Measurements from ENCODE around the gene RPS3.

The RPS3 gene

GRCh38 chr11:75427181-75427580 lies 27.9 kb downstream of the RPS3 start:
- DNase-seq (ENCODE audit: low read depth, low spot score): no peak
- H3K27me3 ChIP-seq (ENCODE audit: insufficient read depth, insufficient read length): peaks cover 40% of the 10 kb centered on the region
- no peak overlapping the region for H3K4me3 ChIP-seq (ENCODE audit: insufficient read length, low read depth)
- H3K9me3 ChIP-seq (ENCODE audit: insufficient read depth, low read length): peaks cover 17% of the 10 kb centered on the region
- peaks cover 8% of the 10 kb centered on the region for H3K4me1 ChIP-seq (ENCODE audit: insufficient read depth, insufficient read length)
- no peak for TF ChIP-seq ZNF274 (IDR thresholded peaks at IDR 0.05; ENCODE audit: low read depth, low read length)
- TF ChIP-seq SUZ12 (IDR thresholded peaks at IDR 0.05; ENCODE audit: extremely low read depth, insufficient read depth, insufficient read length): no peak
- no peak for TF ChIP-seq YY1 (IDR thresholded peaks at IDR 0.05; ENCODE audit: insufficient read depth, insufficient read length)
- peaks cover 14% of the 10 kb centered on the region for H3K36me3 ChIP-seq (ENCODE audit: insufficient read depth, insufficient read length, low read length)
- H3K9ac ChIP-seq (ENCODE audit: insufficient read length, low read depth): no peak overlapping the region

- no peak overlapping the region for H3K4me3 ChIP-seq (ENCODE audit: insufficient read length, low read depth)
- TF ChIP-seq YY1 (IDR thresholded peaks at IDR 0.05; ENCODE audit: insufficient read depth, insufficient read length) (no peak), SUZ12 (IDR thresholded peaks at IDR 0.05; ENCODE audit: extremely low read depth, insufficient read depth, insufficient read length) (no peak), ZNF274 (IDR thresholded peaks at IDR 0.05; ENCODE audit: low read depth, low read length) (no peak)
- peaks cover 17% of the 10 kb centered on the region for H3K9me3 ChIP-seq (ENCODE audit: insufficient read depth, low read length)
- peaks cover 4% of the 10 kb centered on the region for H3K36me3 ChIP-seq (ENCODE audit: insufficient read depth, insufficient read length, low read length)
- no peak for DNase-seq (ENCODE audit: low read depth, low spot score)
- peaks cover 14% of the 10 kb centered on the region for H3K4me1 ChIP-seq (ENCODE audit: insufficient read depth, insufficient read length)
- no peak overlapping the region for H3K9ac ChIP-seq (ENCODE audit: insufficient read length, low read depth)
- peaks cover 47% of the 10 kb centered on the region for H3K27me3 ChIP-seq (ENCODE audit: insufficient read depth, insufficient read length)
These were observed 29.0 kb downstream of the RPS3 start for GRCh38 chr11:75428281-75428724.

GRCh38 chr11:75428989-75429640 lies 29.8 kb downstream of the RPS3 start:
- Histone ChIP-seq H3K4me1 (ENCODE audit: insufficient read depth, insufficient read length) (peaks cover 16% of the 10 kb centered on the region), H3K36me3 (ENCODE audit: insufficient read depth, insufficient read length, low read length) (peaks cover 4% of the 10 kb centered on the region), H3K27me3 (ENCODE audit: insufficient read depth, insufficient read length) (peaks cover 47% of the 10 kb centered on the region), H3K9ac (ENCODE audit: insufficient read length, low read depth) (no peak overlapping the region), H3K4me3 (ENCODE audit: insufficient read length, low read depth) (no peak overlapping the region), H3K9me3 (ENCODE audit: insufficient read depth, low read length) (peaks cover 17% of the 10 kb centered on the region)
- no peak for DNase-seq (ENCODE audit: low read depth, low spot score)
- no peak for TF ChIP-seq ZNF274 (IDR thresholded peaks at IDR 0.05; ENCODE audit: low read depth, low read length)
- no peak for TF ChIP-seq YY1 (IDR thresholded peaks at IDR 0.05; ENCODE audit: insufficient read depth, insufficient read length)
- no peak for TF ChIP-seq SUZ12 (IDR thresholded peaks at IDR 0.05; ENCODE audit: extremely low read depth, insufficient read depth, insufficient read length)

- peaks cover 47% of the 10 kb centered on the region for H3K27me3 ChIP-seq (ENCODE audit: insufficient read depth, insufficient read length)
- H3K4me1 ChIP-seq (ENCODE audit: insufficient read depth, insufficient read length): peaks cover 16% of the 10 kb centered on the region
- no peak for DNase-seq (ENCODE audit: low read depth, low spot score)
- no peak overlapping the region for H3K4me3 ChIP-seq (ENCODE audit: insufficient read length, low read depth)
- peaks cover 17% of the 10 kb centered on the region for H3K9me3 ChIP-seq (ENCODE audit: insufficient read depth, low read length)
- H3K9ac ChIP-seq (ENCODE audit: insufficient read length, low read depth): peak overlapping the region; percentile 64
- no peak for TF ChIP-seq ZNF274 (IDR thresholded peaks at IDR 0.05; ENCODE audit: low read depth, low read length)
- H3K36me3 ChIP-seq (ENCODE audit: insufficient read depth, insufficient read length, low read length): peaks cover 8% of the 10 kb centered on the region
These were observed 30.3 kb downstream of the RPS3 start for GRCh38 chr11:75429641-75429901.

GRCh38 chr11:75429902-75430713 lies 30.8 kb downstream of the RPS3 start:
- peaks cover 13% of the 10 kb centered on the region for H3K36me3 ChIP-seq (ENCODE audit: insufficient read depth, insufficient read length, low read length)
- peaks cover 16% of the 10 kb centered on the region for H3K4me1 ChIP-seq (ENCODE audit: insufficient read depth, insufficient read length)
- H3K9me3 ChIP-seq (ENCODE audit: insufficient read depth, low read length): peaks cover 17% of the 10 kb centered on the region
- peak overlapping the region; percentile 64 for H3K9ac ChIP-seq (ENCODE audit: insufficient read length, low read depth)
- peak overlapping the region; percentile 54 for H3K4me3 ChIP-seq (ENCODE audit: insufficient read length, low read depth)
- DNase-seq (ENCODE audit: low read depth, low spot score): no peak
- peaks cover 47% of the 10 kb centered on the region for H3K27me3 ChIP-seq (ENCODE audit: insufficient read depth, insufficient read length)
- TF ChIP-seq ZNF274 (IDR thresholded peaks at IDR 0.05; ENCODE audit: low read depth, low read length): no peak
- TF ChIP-seq YY1 (IDR thresholded peaks at IDR 0.05; ENCODE audit: insufficient read depth, insufficient read length): no peak
- TF ChIP-seq SUZ12 (IDR thresholded peaks at IDR 0.05; ENCODE audit: extremely low read depth, insufficient read depth, insufficient read length): peak; percentile 75

- Histone ChIP-seq H3K36me3 (ENCODE audit: insufficient read depth, insufficient read length, low read length) (peaks cover 15% of the 10 kb centered on the region), H3K4me1 (ENCODE audit: insufficient read depth, insufficient read length) (peaks cover 16% of the 10 kb centered on the region), H3K9ac (ENCODE audit: insufficient read length, low read depth) (peak overlapping the region; percentile 64), H3K27me3 (ENCODE audit: insufficient read depth, insufficient read length) (peaks cover 47% of the 10 kb centered on the region), H3K9me3 (ENCODE audit: insufficient read depth, low read length) (peaks cover 17% of the 10 kb centered on the region), H3K4me3 (ENCODE audit: insufficient read length, low read depth) (peak overlapping the region; percentile 54)
- no peak for DNase-seq (ENCODE audit: low read depth, low spot score)
- TF ChIP-seq YY1 (IDR thresholded peaks at IDR 0.05; ENCODE audit: insufficient read depth, insufficient read length) (no peak), ZNF274 (IDR thresholded peaks at IDR 0.05; ENCODE audit: low read depth, low read length) (no peak), SUZ12 (IDR thresholded peaks at IDR 0.05; ENCODE audit: extremely low read depth, insufficient read depth, insufficient read length) (peak; percentile 47)
These were observed 31.6 kb downstream of the RPS3 start for GRCh38 chr11:75430714-75431532.
